Stimulated activated CD4-positive, alpha-beta T cell treated with anti-CD3 and anti-CD28 coated beads, Interleukin-12 subunit alpha, Interleukin-12 subunit beta, amount 100 ng/mL, for 24 hours (primary cell): ENCODE results near the gene SYTL3.

Source experiments
- DNase-seq, 2 experiments: peaks; one replicate each; pipeline ENCODE4 v3.0.0-alpha.2; 2020; ENCODE audit warnings: low read depth in 2 of 2

The SYTL3 gene

DNA sequence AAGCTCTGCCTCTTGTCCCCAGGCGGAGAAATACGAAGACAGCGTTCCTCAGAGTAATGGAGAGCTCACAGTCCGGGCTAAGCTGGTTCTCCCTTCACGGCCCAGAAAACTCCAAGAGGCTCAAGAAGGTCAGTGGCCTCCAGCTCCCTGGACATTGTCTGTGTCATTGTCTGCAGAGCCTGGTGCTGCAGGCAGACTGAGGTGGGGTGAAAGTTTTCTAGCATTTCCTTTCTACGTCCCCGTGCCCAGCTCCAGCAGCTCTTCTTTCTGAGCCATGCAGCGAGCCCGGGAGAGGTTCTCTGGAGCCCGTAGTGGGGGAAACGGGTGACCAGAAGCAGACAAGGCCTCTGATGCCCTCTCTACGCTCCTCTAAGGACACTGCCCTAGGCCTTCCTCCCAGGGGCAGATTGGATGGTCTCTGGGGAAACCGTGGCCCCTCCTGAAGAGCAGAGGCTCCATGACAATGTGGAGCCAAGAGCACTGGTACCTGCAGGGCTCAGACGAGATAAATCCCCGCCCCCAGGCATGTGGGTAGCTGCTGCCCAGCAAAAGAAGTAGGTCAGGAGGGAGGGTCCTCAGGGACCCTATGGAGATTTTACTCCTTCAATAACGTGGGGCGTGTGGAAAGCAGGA, 110.9 kb downstream of the SYTL3 start:
- no peak for DNase-seq

DNA sequence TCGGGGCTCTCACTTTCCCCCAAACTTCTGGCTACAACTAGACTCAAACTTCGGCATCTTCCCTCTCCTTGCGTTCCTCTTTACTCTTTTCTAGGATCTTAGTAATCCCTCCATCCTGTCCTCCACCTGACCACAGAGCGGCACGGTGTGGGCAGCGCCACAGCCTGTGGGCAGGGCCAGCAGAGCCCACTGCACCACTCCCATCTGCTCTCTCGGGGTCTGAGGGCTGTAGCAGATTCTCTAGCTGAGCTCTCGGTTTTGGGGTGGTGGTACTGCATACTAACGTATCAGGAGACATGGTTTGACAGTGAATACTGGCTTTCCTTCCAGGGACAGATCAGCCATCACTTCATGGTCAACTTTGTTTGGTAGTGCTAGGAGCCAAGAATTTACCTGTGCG, 111.9 kb downstream of the SYTL3 start:
- DNase-seq: no peak

DNA sequence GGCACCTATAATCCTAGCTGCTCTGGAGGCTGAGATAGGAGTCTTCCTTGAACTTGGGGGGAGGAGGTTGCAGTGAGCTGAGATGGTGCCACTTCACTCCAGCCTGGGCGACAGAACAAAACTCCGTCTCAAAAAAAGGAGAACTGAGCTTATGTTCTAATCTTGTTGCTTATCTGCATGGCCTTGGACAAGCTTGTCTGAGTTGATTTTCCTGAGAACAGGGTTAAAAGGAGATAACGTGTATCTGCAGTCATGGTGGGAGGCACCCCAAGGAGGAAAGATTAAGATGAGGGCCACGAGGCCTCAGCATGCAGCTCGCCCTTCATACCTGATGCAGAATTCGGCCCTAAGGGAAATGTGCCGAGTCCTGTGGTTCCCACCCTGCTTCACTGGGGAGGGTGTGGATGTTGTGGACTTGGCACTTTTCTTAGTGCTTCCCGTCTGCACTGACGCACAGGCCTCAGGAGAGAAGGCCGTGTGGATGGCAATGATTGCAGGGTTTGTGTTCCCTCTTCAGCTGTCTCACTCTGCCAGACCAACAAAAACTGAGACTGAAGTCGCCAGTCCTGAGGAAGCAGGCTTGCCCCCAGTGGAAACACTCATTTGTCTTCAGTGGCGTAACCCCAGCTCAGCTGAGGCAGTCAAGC, 113.1 kb downstream of the SYTL3 start:
- no peak for DNase-seq

DNA sequence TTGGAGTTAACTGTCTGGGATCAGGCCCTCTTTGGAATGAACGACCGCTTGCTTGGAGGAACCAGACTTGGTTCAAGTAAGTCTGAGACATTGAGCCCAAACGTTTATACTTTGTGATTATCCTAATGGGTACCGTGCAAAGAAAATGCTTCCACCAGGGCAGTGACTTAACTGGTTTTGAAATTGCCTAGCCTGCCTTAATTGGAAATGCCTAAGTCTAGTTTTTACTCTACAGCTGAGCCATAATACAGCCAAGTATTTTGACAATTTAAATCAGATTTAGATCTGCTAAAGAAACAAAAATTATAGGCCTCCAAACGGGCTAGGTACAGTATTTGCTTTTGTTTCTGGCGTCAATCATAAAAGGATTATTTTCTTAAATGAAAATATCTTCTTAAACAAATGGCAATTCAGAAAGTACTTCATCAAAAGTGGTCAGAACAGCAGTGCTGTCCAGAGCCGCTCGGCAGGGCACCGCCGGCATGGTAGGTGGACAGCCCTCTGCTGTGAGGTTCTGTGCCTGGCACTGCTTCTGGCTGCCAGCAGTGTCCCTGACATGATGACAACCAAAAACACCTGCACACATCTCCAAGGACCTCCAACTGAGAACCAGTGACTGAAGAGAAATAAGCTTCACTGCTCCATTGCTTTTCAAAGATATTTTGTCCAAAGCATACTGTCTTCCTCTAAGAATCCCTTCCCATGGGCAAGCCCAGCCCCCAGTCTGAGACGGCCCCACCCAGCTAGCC, 113.8 kb downstream of the SYTL3 start:
- DNase-seq: no peak

DNA sequence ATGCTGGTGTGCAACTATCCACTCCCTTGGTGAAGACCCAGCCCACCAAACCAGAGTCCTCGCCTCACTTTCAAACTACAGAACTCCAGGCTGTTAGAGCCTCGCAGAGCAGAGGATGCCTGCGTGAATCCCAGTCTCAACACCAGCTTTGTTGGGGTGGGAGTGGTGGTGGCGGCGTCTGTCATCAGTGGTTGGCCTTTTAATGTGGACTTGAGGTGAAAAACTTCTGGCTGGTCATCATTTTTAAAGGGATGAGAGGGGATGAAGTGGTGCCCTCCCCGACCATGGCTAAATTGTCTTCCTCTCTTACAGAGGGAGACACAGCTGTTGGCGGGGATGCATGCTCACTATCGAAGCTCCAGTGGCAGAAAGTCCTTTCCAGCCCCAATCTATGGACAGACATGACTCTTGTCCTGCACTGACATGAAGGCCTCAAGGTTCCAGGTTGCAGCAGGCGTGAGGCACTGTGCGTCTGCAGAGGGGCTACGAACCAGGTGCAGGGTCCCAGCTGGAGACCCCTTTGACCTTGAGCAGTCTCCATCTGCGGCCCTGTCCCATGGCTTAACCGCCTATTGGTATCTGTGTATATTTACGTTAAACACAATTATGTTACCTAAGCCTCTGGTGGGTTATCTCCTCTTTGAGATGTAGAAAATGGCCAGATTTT, 114.5 kb downstream of the SYTL3 start:
- DNase-seq: no peak

DNA sequence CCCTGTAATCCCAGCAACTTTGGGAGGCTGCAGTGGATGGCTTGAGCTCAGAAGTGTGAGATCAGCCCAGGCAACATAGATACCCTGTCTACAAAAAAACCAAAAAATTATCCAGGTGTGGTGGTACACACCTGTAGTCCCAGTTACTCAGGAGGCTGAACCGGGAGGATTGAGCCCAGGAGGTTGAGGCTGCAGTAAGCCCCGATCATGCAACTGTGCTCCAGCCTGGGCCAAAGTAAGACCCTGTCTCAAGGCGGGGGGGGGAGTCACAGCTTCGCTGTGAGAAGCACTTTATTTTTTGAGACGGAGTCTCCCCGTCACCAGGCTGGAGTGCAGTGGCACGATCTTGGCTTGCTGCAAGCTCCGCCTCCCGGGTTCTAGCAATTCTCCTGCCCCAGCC, 115.1 kb downstream of the SYTL3 start:
- DNase-seq: no peak

DNA sequence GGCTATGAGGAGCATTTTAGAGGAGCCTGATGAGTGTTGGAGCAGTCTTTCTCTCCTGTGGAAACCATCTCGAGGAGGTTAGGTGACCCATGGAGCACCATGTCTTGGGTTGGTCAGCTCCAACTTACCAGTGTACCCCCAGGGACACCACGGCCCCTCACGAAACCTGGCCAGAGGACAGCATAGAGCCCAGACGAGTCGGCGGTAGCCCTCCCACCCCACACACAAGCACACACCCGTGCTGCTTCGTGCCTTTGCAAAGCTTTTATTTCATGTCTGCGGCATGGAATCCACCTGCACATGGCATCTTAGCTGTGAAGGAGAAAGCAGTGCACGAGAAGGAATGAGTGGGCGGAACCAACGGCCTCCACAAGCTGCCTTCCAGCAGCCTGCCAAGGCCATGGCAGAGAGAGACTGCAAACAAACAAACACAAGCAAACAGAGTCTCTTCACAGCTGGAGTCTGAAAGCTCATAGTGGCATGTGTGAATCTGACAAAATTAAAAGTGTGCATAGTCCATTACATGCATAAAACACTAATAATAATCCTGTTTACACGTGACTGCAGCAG, 115.7 kb downstream of the SYTL3 start:
- no peak for DNase-seq

GRCh38 chr6:158766621-158767455, 117.0 kb downstream of the SYTL3 start:
- DNase-seq: no peak

GRCh38 chr6:158767709-158768108, 117.9 kb downstream of the SYTL3 start:
- DNase-seq: no peak

- no peak for DNase-seq
Measured at GRCh38 chr6:158768436-158768835, 118.6 kb downstream of the SYTL3 start.

DNA sequence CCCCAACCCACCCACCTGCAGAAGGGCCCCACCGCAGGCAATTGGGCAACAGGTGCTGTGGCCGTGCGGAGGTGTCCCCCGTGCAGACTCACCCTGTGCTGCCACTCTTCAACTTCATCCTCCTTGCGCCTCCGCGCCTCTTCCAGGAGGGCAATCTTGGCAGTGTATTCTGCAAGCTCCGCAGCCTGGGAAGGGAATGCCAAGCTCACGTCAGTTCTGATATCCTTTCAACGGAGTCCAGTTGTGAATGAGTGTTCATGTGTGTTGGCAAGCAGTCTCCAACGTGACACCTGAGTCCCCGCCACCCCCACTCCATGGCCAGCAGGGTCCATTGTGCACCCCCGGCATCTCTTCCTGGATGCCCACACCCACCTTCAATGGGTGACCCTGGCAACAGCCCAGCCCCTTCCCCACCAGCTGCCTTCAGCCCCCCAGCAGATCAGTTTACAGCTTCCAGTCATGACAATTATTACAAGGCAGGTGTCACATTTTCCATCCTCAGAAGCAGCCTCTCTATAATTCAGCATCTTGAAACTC, 119.4 kb downstream of the SYTL3 start:
- DNase-seq: no peak

DNA sequence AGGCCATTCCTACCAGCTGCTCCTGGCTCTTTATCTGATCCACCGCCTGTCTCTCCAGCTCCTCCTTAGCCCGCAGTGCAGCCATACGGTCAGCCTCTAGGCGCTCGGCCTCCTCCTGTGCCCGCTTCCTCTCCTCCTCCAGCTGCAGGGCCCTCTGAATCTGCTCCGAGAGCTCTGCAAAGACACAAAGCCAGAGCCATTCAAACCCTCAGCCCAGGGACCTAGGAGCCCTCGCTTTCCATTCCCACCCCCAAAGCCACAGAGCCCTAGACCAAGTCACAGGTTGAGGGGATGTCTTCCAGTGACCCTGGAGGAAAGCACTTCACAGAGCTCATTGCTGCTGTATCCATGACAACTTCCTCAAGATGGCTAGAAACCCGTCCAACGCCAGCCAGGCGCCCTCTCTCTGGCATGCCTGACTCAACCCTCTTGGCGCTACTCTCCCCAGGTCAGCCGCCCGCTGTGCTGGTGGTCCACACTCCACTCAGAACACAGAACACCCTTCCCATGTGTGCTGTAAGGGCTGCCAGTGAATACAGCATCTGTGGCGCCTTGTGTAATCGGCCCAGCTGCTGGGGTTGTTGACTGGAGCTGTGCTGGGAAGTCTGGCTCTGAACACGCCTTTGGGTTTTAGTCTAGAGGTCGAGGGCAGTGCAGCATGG, 120.0 kb downstream of the SYTL3 start:
- no peak for DNase-seq

DNA sequence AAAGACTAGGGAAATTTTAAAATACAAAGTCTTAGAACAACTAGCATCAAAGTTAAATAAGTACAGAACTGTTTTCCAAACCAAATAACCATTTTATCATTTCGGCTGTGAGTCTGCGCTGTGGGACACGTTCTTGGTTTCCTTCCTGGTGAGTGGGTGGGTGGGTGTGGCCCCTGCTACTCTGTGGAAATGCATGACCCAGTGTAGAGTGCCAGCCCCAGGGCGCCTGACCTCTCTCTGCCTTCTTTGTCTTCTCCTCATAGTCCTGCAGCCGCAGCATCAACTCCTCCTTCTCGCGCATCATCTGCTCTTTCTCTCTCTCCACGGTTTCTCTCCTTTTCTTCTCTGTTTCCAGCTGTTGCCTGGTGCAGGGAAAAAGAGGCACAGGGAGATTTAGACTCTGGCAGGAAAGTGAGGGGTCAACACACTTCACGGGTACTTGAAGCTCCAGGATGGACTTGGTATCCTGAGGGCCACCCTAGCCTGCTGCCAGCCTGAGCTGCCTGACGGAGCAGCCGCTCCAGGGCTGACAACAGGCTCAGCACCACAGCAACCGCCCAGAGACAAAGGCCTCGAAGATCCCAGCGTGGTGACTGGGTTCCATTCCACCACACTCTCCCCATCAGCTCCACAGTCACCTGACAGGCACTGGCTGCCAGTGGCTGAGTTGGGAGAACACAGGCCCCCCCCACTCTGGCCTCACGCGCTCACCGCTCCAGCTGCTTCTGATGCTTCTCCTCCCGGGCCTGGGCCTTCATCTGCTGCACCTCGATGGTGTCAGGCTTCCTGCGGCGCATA, 120.9 kb downstream of the SYTL3 start:
- DNase-seq: no peak

GRCh38 chr6:158771399-158772152, 121.7 kb downstream of the SYTL3 start:
- no peak for DNase-seq

DNA sequence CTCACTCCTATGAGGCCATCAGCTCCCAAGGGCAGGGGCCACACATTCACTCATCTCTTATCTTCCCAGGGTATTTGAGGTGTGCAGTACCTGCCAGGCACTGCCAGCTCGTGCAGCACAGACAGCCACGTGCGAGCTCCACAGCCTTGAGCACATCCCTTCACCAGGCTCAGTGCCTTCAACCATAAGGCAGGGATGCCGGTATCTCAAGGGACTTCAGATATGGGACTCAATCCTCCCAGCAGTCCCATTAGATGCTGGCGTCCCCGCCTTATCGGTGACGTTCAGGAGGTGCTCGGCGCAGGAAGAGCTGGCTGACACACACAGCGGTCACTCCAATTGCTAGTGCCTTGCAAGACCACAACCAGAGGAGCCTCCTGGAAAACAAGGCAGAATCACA, 122.3 kb downstream of the SYTL3 start:
- no peak for DNase-seq

DNA sequence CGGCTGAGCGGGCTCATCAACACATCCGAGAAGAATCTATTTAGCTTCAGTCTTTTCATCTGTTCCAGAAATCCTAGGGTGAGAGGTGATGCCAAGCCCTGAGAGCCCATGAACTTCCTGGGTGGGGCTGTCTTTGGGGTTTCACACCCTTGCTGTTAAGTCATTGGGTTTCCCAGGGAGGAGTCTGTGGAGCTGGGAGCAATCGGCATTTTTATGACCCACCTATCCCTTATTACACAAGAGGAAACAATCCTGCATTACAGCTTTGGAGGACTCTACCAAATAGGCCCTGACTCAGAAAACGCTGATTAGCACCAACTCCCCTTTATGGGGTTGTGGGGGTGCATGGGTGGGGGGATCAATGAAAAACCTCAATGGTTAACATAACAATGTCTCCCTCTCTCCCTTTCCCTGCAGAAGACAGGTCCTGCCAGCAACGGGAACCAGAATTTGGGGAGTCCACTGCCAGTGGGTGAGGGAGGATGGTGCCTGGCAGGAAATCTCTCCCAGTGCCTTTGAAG, 123.1 kb downstream of the SYTL3 start:
- no peak for DNase-seq

DNA sequence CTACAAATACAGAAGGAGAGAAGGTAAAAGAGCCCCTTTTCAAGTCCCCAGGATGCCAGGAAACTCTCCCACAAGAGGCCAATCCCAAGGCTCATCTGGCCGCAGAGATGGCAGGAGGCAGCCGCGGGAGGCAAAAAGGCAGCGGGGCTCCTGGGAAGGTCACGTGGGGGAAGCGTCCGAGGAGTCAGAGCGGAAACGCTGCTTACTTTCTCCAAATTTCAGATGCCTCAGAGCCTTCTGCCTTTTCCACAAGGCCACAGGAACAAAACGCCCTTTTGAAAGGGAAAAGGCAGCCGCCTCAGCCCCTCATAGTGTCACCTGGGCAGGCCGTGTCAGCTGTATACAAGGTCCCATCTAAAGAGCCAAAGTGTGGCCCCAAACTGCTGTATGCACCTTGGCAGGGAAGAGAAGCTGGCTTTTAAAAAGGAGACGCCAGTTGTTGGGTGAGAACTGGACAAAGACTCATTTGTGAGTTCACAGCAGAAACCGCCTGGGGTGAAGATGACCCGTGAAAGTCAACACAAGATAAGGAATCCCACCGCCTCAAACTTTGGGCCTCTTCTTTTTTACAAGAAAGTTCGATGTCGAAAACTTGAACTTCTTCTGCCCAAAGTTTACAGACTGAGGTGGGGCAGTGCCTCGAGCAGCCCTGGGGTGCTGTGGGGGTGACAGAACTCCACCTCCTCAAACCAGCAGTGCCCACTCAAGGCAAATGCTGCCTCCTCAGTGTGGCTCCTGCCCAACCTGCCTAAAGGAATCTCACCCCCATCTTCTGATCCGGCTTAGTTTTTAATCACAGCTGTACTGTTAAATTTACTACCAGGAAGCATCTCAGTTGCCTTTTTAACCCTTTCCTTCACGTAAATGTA, 124.0 kb downstream of the SYTL3 start:
- no peak for DNase-seq
